Urothelium cell line (cell line): ENCODE results near the gene RAD51B.

ENCODE experiments used
- DNase-seq: peaks from one replicate; pipeline ENCODE4 v3.0.0; 2011; ENCODE audit warnings: low spot score, mixed read lengths
- FAIRE-seq: peaks from 2 replicates; lab custom pipeline; 2011; peaks lifted over from hg19 to GRCh38; lab: Jason Lieb, UNC

Gene RAD51B

GRCh38 chr14:67889455-67889854 is 69.9 kb downstream of the RAD51B start:
- FAIRE-seq, result no peak
- DNase-seq, result no peak

- FAIRE-seq (peak; percentile 94), DNase-seq (no peak)
Observed at GRCh38 chr14:67892466-67893100, 73.0 kb downstream of the RAD51B start.

DNA sequence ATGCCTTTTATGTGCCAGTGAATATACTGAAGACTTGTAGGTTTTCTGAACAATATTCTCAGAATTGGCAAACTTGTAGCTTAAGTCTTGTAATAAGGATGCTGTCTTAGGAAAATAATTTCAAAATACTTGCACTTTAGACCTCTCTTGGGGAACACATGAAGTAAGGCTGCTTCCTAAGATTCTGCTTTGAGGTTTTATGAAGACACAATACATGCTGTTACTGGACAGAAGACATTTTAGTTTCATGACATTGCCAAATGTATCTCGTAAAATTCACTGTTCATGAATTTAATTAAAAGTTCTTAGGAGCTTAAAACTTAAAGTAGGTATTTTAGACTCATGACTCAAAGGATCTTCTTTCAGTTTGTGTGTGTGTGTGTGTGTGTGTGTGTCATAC is 80.7 kb downstream of the RAD51B start:
- FAIRE-seq, result no peak
- DNase-seq, result no peak

DNA sequence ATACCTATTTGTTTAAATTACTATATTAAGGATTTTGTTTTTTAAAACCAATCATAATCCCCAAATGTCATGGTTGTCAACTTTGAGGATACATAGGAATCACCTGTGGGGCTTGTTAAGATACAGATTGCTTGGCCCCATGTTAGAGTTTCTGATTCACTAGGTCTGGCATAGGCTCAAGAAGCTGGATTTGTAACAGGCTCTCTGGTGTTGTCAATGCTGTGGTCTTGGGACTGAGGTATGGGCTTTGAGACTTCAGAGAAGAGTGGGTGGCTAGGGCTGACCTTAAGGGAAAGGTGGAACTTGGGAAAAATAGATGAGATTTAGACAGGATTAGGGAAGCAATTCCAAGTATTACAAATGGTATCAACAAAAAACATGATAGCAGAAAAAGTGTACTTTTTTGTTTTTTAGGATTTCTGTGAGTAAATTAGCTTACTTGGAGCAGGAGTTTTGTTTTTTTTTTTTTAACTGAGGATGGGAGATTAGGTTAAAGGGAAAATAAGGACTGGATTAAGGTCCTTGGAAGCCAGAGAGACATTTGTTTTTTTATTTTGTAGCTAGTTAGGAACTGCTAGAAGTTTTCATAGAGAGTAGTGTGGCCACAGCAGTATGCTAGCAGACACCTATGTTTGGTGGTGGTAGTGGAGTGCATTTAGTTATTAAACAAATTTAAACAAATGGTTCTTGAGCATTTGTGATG is 88.6 kb downstream of the RAD51B start:
- no peak for FAIRE-seq

DNA sequence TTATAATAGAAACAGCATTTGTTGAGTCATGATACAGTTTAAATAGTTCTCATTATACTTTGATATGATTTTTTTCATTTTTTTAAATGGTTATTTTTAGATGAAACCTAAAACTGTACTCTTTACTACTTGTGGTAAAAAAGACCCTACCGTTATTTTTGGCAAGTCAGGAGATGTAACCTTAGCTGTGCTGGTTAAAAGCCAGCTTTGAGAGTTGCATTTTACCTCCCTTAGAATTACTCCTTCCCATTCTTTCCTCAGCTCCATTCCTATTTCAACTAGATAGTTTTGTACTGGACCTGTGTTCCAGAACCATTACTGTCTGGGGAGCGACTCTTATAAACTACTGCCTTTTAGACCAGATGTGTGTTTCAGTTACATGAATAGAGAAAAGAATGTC is 92.0 kb downstream of the RAD51B start:
- DNase-seq (no peak), FAIRE-seq (no peak)

More for the DNA sequence above, 88.6 kb downstream of the RAD51B start:
- no peak for DNase-seq

GRCh38 chr14:67916430-67916829 is 96.9 kb downstream of the RAD51B start:
- FAIRE-seq (no peak), DNase-seq (no peak)

GRCh38 chr14:67917006-67917405 is 97.4 kb downstream of the RAD51B start:
- FAIRE-seq, result no peak
- no peak for DNase-seq

DNA sequence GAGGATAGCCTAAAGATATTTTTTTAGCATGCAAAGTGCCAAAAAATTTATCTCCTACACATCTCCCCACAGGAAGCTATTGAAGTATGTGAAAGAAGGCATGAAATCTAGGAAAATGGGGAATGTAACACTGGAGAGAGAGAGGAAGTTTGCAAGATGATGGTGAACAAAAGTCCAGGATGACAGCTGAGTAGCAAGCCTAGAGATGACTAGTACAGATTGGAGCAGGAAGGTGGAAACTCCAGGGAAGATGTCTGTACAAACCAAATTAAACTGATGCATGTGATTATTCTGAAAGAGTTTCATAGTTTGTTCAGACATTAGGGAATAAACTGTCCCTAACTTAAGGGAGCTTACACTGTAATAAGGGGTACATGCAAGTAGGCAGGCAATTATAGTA is 99.3 kb downstream of the RAD51B start:
- FAIRE-seq (peak; percentile 66), DNase-seq (no peak)

DNA sequence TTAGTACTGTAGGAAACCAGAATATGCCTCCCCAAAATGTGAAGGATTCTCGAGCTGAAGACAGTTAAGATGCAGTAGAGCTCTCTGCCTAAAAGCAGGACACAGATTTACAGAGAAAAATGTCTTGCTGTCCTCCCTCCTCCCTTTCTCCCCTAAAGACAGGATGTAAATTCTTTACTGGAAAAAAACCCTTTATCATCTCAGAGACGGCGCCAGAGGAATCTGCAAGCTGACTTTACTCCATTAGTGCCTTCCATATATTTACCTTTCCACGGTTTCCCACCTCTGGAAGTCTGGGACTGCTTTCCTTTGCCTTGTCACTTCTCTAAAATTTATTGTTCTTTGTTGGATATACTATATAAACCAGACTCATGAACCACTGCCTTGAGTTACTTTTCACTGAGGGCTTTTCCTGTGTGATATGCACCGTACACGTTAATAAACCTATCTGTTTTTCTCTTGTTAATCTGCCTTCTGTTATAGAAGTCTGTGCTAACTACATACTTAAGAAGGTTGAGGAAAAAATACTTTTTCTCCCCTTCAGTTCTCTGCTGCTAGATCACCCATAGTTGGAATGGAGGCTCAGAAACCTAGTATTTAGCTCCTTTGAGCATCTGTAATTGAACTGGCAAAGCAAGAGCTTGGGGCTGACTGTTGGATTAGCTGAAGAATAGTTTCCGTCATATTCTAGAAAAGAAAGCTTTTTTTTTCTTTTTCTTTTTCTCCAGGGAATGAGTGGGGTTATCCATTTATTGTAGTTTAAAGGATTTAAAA is 99.9 kb downstream of the RAD51B start:
- no peak for FAIRE-seq
- DNase-seq, result no peak

DNA sequence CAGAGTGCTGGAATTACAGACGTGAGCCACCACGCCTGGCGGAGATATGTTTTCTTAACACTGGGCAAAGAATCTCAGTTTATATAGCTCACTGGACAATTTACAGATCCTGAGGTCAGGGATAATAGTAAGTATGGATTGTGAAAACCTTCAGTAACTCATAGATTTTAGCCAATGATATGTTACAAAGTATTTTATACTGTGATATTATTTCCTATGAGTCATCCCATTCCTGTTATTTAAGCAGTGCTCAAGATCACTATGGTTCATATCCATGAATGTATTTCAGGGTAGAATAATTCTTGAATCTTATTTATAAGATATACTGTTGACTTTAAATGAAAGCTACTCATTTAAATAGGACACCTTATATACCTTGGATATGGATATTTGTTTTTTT is 107.2 kb downstream of the RAD51B start:
- FAIRE-seq (no peak), DNase-seq (no peak)

DNA sequence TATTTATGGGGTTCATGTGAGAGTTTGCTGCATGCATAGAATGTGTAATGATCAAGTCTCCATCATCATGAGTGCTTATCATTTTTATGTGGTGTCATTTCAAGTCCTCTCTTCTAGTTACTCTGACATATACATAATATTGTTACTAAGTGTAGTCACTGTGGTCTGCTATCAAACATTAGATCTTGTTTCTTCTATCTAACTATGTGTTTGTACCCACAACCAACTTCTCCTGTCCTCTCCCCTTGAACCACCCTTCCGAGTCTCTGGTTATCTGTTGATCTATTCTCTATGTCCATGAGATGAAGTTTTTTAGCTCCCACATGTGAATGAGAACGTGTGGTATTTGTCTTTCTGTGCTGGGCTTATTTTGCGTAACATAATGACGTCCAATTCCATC is 107.7 kb downstream of the RAD51B start:
- no peak for FAIRE-seq
- DNase-seq, result no peak

DNA sequence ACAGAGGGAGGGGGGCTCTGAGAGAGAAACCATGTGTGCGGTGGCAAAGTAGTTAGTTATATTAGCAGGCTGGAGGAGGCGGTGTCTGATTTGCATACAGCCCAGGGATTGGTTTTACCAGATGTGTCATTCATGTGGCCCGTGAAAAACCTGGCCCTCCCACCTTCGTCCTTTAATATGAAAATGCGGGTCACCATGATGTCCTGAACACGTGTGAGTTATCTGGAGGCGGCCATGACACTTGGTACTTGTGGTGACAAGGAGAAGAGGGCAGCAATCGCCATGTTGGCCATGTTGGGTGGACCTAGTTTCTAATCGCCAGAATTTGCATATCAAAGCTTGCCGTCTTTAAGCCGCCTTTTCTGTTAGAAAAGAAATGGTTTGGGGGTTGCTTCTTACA is 108.8 kb downstream of the RAD51B start:
- FAIRE-seq, result no peak
- DNase-seq, result no peak

GRCh38 chr14:67932708-67933246 is 113.2 kb downstream of the RAD51B start:
- DNase-seq (no peak), FAIRE-seq (peak; percentile 87)

- no peak for DNase-seq
- FAIRE-seq, result no peak
Observed at GRCh38 chr14:67933266-67933665, 113.7 kb downstream of the RAD51B start.

GRCh38 chr14:67934087-67934486 is 114.5 kb downstream of the RAD51B start:
- peak; percentile 98 for FAIRE-seq

GRCh38 chr14:67934862-67935261 is 115.3 kb downstream of the RAD51B start:
- FAIRE-seq (no peak), DNase-seq (no peak)

More at GRCh38 chr14:67934087-67934486, 114.5 kb downstream of the RAD51B start:
- DNase-seq, result peak; percentile 88

DNA sequence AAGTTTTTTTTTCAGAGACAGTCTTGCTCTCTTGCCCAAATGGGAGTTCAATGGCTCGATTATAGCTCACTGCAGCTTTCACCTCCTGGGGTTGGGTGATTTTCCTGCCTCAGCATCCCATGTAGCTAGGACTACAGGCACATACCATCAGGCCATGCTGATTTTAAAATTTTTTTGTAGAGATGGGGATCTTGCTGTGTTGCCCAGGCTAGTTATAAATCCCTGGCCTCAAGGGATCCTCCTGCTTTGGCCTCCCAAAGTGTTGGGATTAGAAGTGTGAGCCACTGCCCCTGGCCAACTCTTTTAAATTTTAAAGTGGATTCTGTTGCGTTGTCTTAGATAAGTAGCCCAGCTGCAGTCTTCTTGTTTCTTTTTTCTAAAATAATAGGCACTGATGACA is 115.8 kb downstream of the RAD51B start:
- DNase-seq, result no peak
- no peak for FAIRE-seq

DNA sequence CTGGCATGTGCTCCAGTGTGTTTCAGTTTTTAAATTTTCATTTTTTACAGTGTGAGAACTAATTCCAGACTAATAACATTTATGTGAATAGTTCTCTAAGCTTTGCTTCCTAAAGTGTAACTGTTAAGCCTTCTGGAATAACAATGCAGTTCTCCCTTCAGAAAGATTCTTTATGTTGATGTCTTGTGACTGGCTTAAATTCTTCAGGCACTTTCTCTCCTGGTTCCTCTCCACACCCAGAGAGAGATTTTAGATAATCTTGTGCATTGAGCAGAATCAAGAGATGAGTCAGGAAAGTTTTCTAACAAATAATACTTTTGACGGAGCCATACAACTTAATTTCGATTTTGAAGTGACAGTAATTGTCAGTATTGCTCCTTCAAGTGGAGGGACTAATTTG is 118.5 kb downstream of the RAD51B start:
- no peak for FAIRE-seq
- DNase-seq, result no peak

DNA sequence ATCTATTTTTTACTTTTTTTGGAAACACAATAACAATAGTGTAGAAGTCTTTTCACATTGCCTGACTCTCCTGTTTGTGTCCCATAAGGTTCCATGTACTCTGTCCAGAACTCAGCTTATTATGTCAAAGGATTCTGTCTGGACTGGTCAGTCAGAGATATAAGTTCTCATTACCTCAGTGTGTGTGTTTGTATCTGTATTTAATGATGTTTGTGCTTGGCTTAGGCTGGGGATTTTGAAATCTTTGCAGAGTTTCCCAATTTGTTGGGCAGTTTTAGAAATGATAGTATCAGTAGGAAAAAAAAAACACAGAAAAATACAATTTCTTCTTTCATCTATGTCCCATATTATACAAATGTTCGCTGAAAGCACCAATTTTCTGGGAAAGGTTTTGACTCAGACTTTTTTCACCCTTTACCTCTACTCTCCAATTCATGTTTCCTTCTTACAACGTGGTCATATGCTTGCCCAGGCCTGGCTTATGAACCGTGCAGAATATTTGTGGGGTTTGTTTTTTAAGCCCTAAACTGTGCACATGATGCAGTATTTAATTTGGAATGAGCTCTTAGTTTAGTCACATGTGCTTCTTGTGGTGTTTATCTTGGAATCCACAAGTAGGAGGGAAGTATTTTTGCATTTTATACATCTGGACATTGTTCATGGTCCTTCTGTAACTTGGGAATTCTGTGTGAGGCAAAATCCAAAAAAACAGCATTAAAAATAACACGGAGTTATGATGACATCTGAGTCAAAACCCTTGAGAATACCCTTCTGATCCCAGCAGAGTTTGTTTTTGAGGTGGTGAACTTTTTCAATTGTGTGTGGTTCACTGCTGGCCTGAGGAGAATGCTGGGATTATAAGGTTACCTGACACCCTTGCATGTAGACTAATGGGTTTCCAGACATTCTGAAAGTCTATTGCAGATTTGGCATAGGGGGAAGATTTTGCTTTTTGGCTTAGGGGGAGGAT is 121.2 kb downstream of the RAD51B start:
- FAIRE-seq, result peak; percentile 65
- DNase-seq, result no peak

DNA sequence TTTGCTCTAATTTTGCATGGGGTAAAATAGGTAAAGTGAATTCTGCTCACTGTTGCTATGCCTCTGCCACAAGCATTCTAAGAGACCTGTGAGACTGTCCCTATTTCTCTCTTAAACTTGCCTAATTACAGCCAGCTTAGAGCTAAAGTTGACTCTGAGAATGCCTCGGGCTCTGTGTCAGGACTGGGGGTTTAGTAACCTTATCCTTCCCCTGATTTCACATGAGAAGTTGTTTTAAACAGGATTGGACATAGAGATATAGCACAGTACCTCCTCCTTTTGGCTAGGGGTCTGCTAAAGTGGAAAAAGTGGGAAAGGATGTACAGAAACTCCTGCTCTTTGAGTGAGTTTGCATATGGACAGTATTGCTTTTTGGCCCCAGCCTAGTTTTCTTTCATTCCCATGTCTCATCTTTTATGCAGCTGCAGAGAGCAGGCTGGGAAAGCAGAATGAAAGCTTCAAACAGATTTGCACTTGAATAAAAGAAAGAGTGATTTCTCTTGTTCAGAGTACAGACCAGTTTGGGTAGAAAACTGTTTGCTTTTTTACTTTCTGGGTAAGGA is 122.0 kb downstream of the RAD51B start:
- FAIRE-seq (peak; percentile 44), DNase-seq (no peak)
